ENCODE data around the gene GABRG3. TPM values are rescaled to one million over a fixed set of nuclear protein-coding genes. Genes with fewer than 3 reads are reported as not detected.

The GABRG3 gene
- total RNA-seq, 1 experiment from 2014 or later = 0.15 TPM

- Histone ChIP-seq H2BK15ac (ENCODE audit: low read depth, low read length) (no peak overlapping the region), H3K79me2 (ENCODE audit: insufficient read depth, low read length) (no peaks in the 10 kb centered on the region), H2BK120ac (ENCODE audit: low read depth, low read length, poor library complexity, severe bottlenecking) (no peak overlapping the region), H3K4me1 (ENCODE audit: insufficient read depth, low read length) (no peaks in the 10 kb centered on the region), H4K91ac (ENCODE audit: insufficient read length, low read depth, low read length) (no peak overlapping the region), H3K18ac (ENCODE audit: insufficient read length, low read depth, low read length) (no peak overlapping the region), H3K27ac (ENCODE audit: insufficient read length, low read depth, low read length) (no peak overlapping the region), H3K56ac (ENCODE audit: insufficient read length, low read depth, low read length) (no peak overlapping the region), H3K14ac (ENCODE audit: insufficient read depth, low read length) (no peak overlapping the region), H2BK20ac (ENCODE audit: low read depth, low read length, poor library complexity, severe bottlenecking) (no peak overlapping the region), H3T11ph (ENCODE audit: low read length) (no peak overlapping the region), H2AFZ (ENCODE audit: low read length) (no peak overlapping the region), H3K9me3 (ENCODE audit: control insufficient read depth, low read depth, low read length) (no peaks in the 10 kb centered on the region), H4K5ac (ENCODE audit: insufficient read length, low read depth, low read length) (no peak overlapping the region), H3K23me2 (ENCODE audit: insufficient read length, low read depth, low read length, poor library complexity, severe bottlenecking) (no peaks in the 10 kb centered on the region), H3K4me2 (ENCODE audit: insufficient read depth, insufficient read length, low read length) (no peak overlapping the region), H3K79me1 (ENCODE audit: insufficient read depth, low read depth, low read length, poor library complexity, severe bottlenecking) (no peaks in the 10 kb centered on the region), H3K23ac (ENCODE audit: insufficient read length, low read depth, low read length) (no peak overlapping the region), H2AK5ac (ENCODE audit: insufficient read length, low read length) (no peak overlapping the region), H3K4ac (ENCODE audit: low read depth, low read length) (no peak overlapping the region), H3K9ac (ENCODE audit: extremely low read depth, insufficient read length, low read length) (no peak overlapping the region), H3K27me3 (ENCODE audit: insufficient read depth, low read length) (no peaks in the 10 kb centered on the region), H4K8ac (replicated peaks; ENCODE audit: insufficient read length, low read depth, low read length) (no peak overlapping the region), H2BK5ac (ENCODE audit: insufficient read length, low read length) (no peak overlapping the region), H2BK12ac (ENCODE audit: insufficient read length, low read depth, low read length) (no peak overlapping the region), H4K20me1 (ENCODE audit: control insufficient read depth, insufficient read depth, insufficient read length) (no peaks in the 10 kb centered on the region)
- Mint-ChIP-seq H3K4me3 (no peak overlapping the region), H3K27me3 (ENCODE audit: low read depth) (no peaks in the 10 kb centered on the region; the same call in 1 of the 2 replicates), H3K9me3 (peaks cover 0 to 4% of the 10 kb centered on the region in 2 experiments; a peak in 1 of 5 replicates), H3K4me1 (0 out of 4 replicates have a peak, but pooled peaks cover 0 to 2% of the 10 kb centered on the region in 2 experiments), H3K27ac (no peak overlapping the region), H3K36me3 (ENCODE audit: insufficient read depth in 1 of 3, low read depth in 3 of 3) (no peaks in the 10 kb centered on the region)
- no CpG with 5 or more reads among the region's 3 CpGs for WGBS (ENCODE audit: extremely low coverage, insufficient read length, low lambda C conversion rate)
- TF ChIP-seq CTCF (conservative IDR thresholded peaks at IDR 0.05) = no peak
- no peak for DNase-seq
Observed at GRCh38 chr15:27046880-27047279, 75.9 kb downstream of the GABRG3 start.
